CD4-positive, alpha-beta T cell (primary cell): ENCODE data around the gene CCM2L. TPM values are rescaled to one million over a fixed set of nuclear protein-coding genes. Genes with fewer than 3 reads are reported as not detected.

Experiments used
- ATAC-seq: fragments of 200-7000 bp; cut with Tn5 transposase; one replicate; pipeline ENCODE4 v1.10.0; 2022; ENCODE audit warnings: mild to moderate bottlenecking; ENCODE audit not compliant: poor library complexity
- CTCF ChIA-PET: fragments of 350-600 bp; sonication (Branson Sonifier 250); formaldehyde crosslinking; loops from one replicate; lab custom pipeline; 2021; ENCODE audit warnings: antibody characterized with exemption, inconsistent platforms; lab: Charles Lee
- POLR2A ChIA-PET: fragments of 350-600 bp; sonication (Branson Sonifier 250); formaldehyde crosslinking; loops from one replicate; lab custom pipeline; 2021; ENCODE audit warnings: antibody characterized with exemption, inconsistent platforms; lab: Charles Lee
- DNase-seq, 14 experiments: peaks; one replicate each; pipeline ENCODE4 v3.0.0-alpha.2; 2013 to 2020; ENCODE audit warnings: mixed read lengths in 2 of 14
- H3K27ac ChIP-seq, 2 donors: one replicate each; pipeline versions ENCODE4 v1.5.1 to v1.7.0; 2013; ENCODE audit warnings: low read length in 2 of 2, low read depth in 1 of 2, mild to moderate bottlenecking in 1 of 2
- H3K27me3 ChIP-seq, 2 experiments: 1 replicate in 1 of 2; 2 replicates in 1 of 2; pipeline versions ENCODE4 v1.6.1 to v1.7.0; 2013; ENCODE audit warnings: low read length in 2 of 2, control low read depth in 1 of 2, mild to moderate bottlenecking in 1 of 2, moderate library complexity in 1 of 2; ENCODE audit not compliant: insufficient read depth in 2 of 2, control insufficient read depth in 1 of 2
- H3K36me3 ChIP-seq: one replicate; pipeline ENCODE4 v1.6.1; 2013; ENCODE audit warnings: low read length, control low read depth; ENCODE audit not compliant: insufficient read depth
- H3K4me1 ChIP-seq: one replicate; pipeline ENCODE4 v1.6.1; 2013; ENCODE audit warnings: low read length, control low read depth; ENCODE audit not compliant: insufficient read depth
- H3K4me3 ChIP-seq: one replicate; pipeline ENCODE4 v1.5.1; 2013; ENCODE audit warnings: mild to moderate bottlenecking, low read length, moderate library complexity
- H3K9me3 ChIP-seq, 2 experiments: 1 replicate in 1 of 2; 2 replicates in 1 of 2; pipeline versions ENCODE4 v1.6.1 to v1.7.0; 2013; ENCODE audit warnings: low read length in 2 of 2, mild to moderate bottlenecking in 2 of 2, control low read depth in 1 of 2, moderate library complexity in 1 of 2; ENCODE audit not compliant: control insufficient read depth in 1 of 2, insufficient read depth in 1 of 2
- H3K27ac Mint-ChIP-seq: one replicate; pipeline ENCODE4 v1.8.0; 2020; ENCODE audit warnings: mixed read lengths
- H3K27me3 Mint-ChIP-seq: one replicate; pipeline ENCODE4 v1.8.0; 2021; ENCODE audit warnings: mixed read lengths
- H3K36me3 Mint-ChIP-seq: one replicate; pipeline ENCODE4 v1.8.0; 2021; ENCODE audit warnings: low read depth, mixed read lengths
- H3K4me1 Mint-ChIP-seq: one replicate; pipeline ENCODE4 v1.8.0; 2021; ENCODE audit warnings: low read depth, mixed read lengths
- H3K4me3 Mint-ChIP-seq: one replicate; pipeline ENCODE4 v1.8.0; 2020; ENCODE audit warnings: mild to moderate bottlenecking, mixed read lengths
- H3K9me3 Mint-ChIP-seq: one replicate; pipeline ENCODE4 v1.8.0; 2020; ENCODE audit warnings: mixed read lengths
- CTCF ChIP-seq: fragments of 200-600 bp; IDR thresholded peaks from one replicate; pipeline ENCODE4 v1.8.0; 2022; ENCODE audit warnings: antibody characterized with exemption, mild to moderate bottlenecking
- intact Hi-C, 2 experiments: fragments of 100-400 bp; cut with DNase I in 1 of 2; cut with micrococcal nuclease in 1 of 2; formaldehyde crosslinking; loops; one replicate each; pipeline versions ENCODE4 v1.15.1 to v1.9.0; 2023 to 2025; cut with DNase I, micrococcal nuclease
- total RNA-seq, 174 experiments: library from RNA in 2 of 174; stranded (reverse) in 2 of 174; gene quantifications; one replicate each; pipeline ENCODE4 v1.2.3 and lab custom pipeline; 2021 to 2026

Gene CCM2L
- total RNA-seq, 2 experiments from 2014 or later, result not detected

GRCh38 chr20:32072168-32072750 lies 62.0 kb downstream of the CCM2L start:
- H3K36me3 Mint-ChIP-seq, result no peaks in the 10 kb centered on the region
- DNase-seq (no peak), ATAC-seq (no peak)
- H3K9me3 Mint-ChIP-seq, result no peaks in the 10 kb centered on the region
- H3K27ac Mint-ChIP-seq, result no peak overlapping the region
- H3K36me3 ChIP-seq, result no peaks in the 10 kb centered on the region
- intact Hi-C loops, result no loop called here
- H3K4me1 ChIP-seq, result peaks cover 4% of the 10 kb centered on the region
- no peak overlapping the region for H3K4me3 ChIP-seq
- no peaks in the 10 kb centered on the region for H3K27me3 ChIP-seq
- H3K27ac ChIP-seq, result no peak overlapping the region
- ChIA-PET CTCF (interaction anchor here (1.3 kb wide), 1 partner anchor 10 kb away, joined by 5 read pairs; no protein-coding TSS in a partner anchor), POLR2A (no interaction called here)
- H3K4me1 Mint-ChIP-seq, result no peaks in the 10 kb centered on the region
- H3K4me3 Mint-ChIP-seq, result no peak overlapping the region
- TF ChIP-seq CTCF, result no peak
- H3K9me3 ChIP-seq, result no peaks in the 10 kb centered on the region
- peaks cover 7% of the 10 kb centered on the region for H3K27me3 Mint-ChIP-seq

GRCh38 chr20:32075534-32075933 lies 65.3 kb downstream of the CCM2L start:
- Histone ChIP-seq H3K4me3 (no peak overlapping the region), H3K27me3 (no peaks in the 10 kb centered on the region), H3K27ac (no peak overlapping the region), H3K4me1 (peaks cover 4% of the 10 kb centered on the region), H3K9me3 (no peaks in the 10 kb centered on the region), H3K36me3 (no peaks in the 10 kb centered on the region)
- Mint-ChIP-seq H3K27me3 (peaks cover 14% of the 10 kb centered on the region), H3K36me3 (no peaks in the 10 kb centered on the region), H3K4me3 (no peak overlapping the region), H3K27ac (no peak overlapping the region), H3K4me1 (no peaks in the 10 kb centered on the region), H3K9me3 (no peaks in the 10 kb centered on the region)
- ATAC-seq (no peak), DNase-seq (no peak)
- intact Hi-C loops, result no loop called here
- ChIA-PET POLR2A (no interaction called here), CTCF (no interaction called here)
- no peak for TF ChIP-seq CTCF

GRCh38 chr20:32077190-32077589 lies 67.0 kb downstream of the CCM2L start:
- intact Hi-C loops, result no loop called here
- H3K4me1 Mint-ChIP-seq, result no peaks in the 10 kb centered on the region
- TF ChIP-seq CTCF, result no peak
- no peak overlapping the region for H3K4me3 ChIP-seq
- no peaks in the 10 kb centered on the region for H3K36me3 Mint-ChIP-seq
- H3K4me1 ChIP-seq, result no peaks in the 10 kb centered on the region
- H3K4me3 Mint-ChIP-seq, result no peak overlapping the region
- no peak overlapping the region for H3K27ac Mint-ChIP-seq
- no peaks in the 10 kb centered on the region for H3K9me3 ChIP-seq
- H3K9me3 Mint-ChIP-seq, result no peaks in the 10 kb centered on the region
- ChIA-PET CTCF (no interaction called here), POLR2A (no interaction called here)
- no peak for ATAC-seq
- H3K36me3 ChIP-seq, result no peaks in the 10 kb centered on the region
- H3K27ac ChIP-seq, result no peak overlapping the region
- peaks cover 0 to 5% of the 10 kb centered on the region in 2 experiments for H3K27me3 ChIP-seq
- H3K27me3 Mint-ChIP-seq, result peaks cover 17% of the 10 kb centered on the region
- DNase-seq, result no peak
